ENCODE data around the gene FYN. TPM values are rescaled to one million over a fixed set of nuclear protein-coding genes. Genes with fewer than 3 reads are reported as not detected.

Gene FYN
- total and polyA plus RNA-seq, 2 of the 13 experiments (the other 11 are each of a cell fraction or from before 2014, with no cell fraction given): 15.5 to 24.6 TPM

GRCh38 chr6:111855753-111856152, 17.5 kb downstream of the FYN start (continued):
- no peak for TF ChIP-seq E2F1 (CRISPR knock-in tag; IDR thresholded peaks at IDR 0.05)
- TF ChIP-seq POLR2G (IDR thresholded peaks at IDR 0.05; ENCODE audit: low read depth, low read length): no peak

GRCh38 chr6:111854683-111855082, 18.6 kb downstream of the FYN start:
- Histone ChIP-seq H3K9ac (ENCODE audit: insufficient read depth, low read depth, low read length) (no peak overlapping the region), H3K4me3 (replicated peaks in 1 of 3; ENCODE audit: insufficient read depth in 1 of 3, low read depth in 2 of 3, low read length in 3 of 3) (no peak overlapping the region), H3K4me1 (ENCODE audit: insufficient read depth, low read length) (peaks cover 21% of the 10 kb centered on the region; the same call in 1 of the 2 replicates), H3K27ac (ENCODE audit: extremely low read length, insufficient read depth, low read length) (no peak overlapping the region), H3K9me3 (ENCODE audit: low read length) (no peaks in the 10 kb centered on the region), H4K20me1 (ENCODE audit: insufficient read depth, low read length) (no peaks in the 10 kb centered on the region), H2AFZ (ENCODE audit: low read length) (no peak overlapping the region), H3K4me2 (ENCODE audit: low read depth, low read length) (no peak overlapping the region), H3K36me3 (replicated peaks in 1 of 2; ENCODE audit: control insufficient read depth in 1 of 2, insufficient read depth in 2 of 2, low read length in 2 of 2) (no peaks in the 10 kb centered on the region), H3K79me2 (ENCODE audit: insufficient read depth, low read length) (no peaks in the 10 kb centered on the region), H3K27me3 (ENCODE audit: control insufficient read depth in 1 of 2, insufficient read depth in 2 of 2, low read length in 2 of 2) (no peaks in the 10 kb centered on the region)
- 85% methylated on average over 2 of the region's 2 CpGs for WGBS (ENCODE audit: low lambda C conversion rate)
- in situ Hi-C loops (cut with HindIII; ENCODE audit: extremely low pct_ligation_motif_present, low pct_unique_long_range_greater_than_20kb): no loop called here
- intact Hi-C loops (cut with micrococcal nuclease; ENCODE audit: unreplicated experiment): no loop called here
- ATAC-seq: no peak
- BruUV-seq (replicated peaks): no TSS peak
- ChIA-PET POLR2A (no interaction called here), CTCF (ENCODE audit: low intra/inter-chr PET ratio, low total read pairs) (no interaction called here)
- DNase-seq (ENCODE audit: low spot score): no peak
- no peak for FAIRE-seq
- no peak for TF ChIP-seq JUNB (CRISPR knock-in tag; IDR thresholded peaks at IDR 0.05; ENCODE audit: borderline replicate concordance)
- TF ChIP-seq ZMAT5 (CRISPR knock-in tag; IDR thresholded peaks at IDR 0.05; ENCODE audit: borderline replicate concordance, low read depth): no peak
- no peak for TF ChIP-seq ZC3H4 (CRISPR knock-in tag; IDR thresholded peaks at IDR 0.05; ENCODE audit: borderline replicate concordance)
- TF ChIP-seq ZNF20 (CRISPR knock-in tag; IDR thresholded peaks at IDR 0.05): no peak
- TF ChIP-seq ZNF605 (CRISPR knock-in tag; IDR thresholded peaks at IDR 0.05): no peak
- no peak for TF ChIP-seq RARG (CRISPR knock-in tag; IDR thresholded peaks at IDR 0.05; ENCODE audit: low read depth)
- TF ChIP-seq ZNF616 (CRISPR knock-in tag; IDR thresholded peaks at IDR 0.05; ENCODE audit: low read depth): no peak
- no peak for TF ChIP-seq MZF1 (CRISPR knock-in tag; IDR thresholded peaks at IDR 0.05; ENCODE audit: borderline replicate concordance)
- no peak for TF ChIP-seq NRL (CRISPR knock-in tag; IDR thresholded peaks at IDR 0.05; ENCODE audit: borderline replicate concordance)
- TF ChIP-seq TGIF2 (CRISPR knock-in tag; IDR thresholded peaks at IDR 0.05): no peak
- no peak for TF ChIP-seq ZNF577 (CRISPR knock-in tag; IDR thresholded peaks at IDR 0.05; ENCODE audit: borderline replicate concordance, low read depth)
- no peak for TF ChIP-seq ZNF614 (CRISPR knock-in tag; IDR thresholded peaks at IDR 0.05; ENCODE audit: borderline replicate concordance)
- no peak for TF ChIP-seq CERS6 (CRISPR knock-in tag; IDR thresholded peaks at IDR 0.05)
- TF ChIP-seq SIX4 (CRISPR knock-in tag; IDR thresholded peaks at IDR 0.05): no peak
- no peak for TF ChIP-seq HMGXB3 (CRISPR knock-in tag; IDR thresholded peaks at IDR 0.05; ENCODE audit: borderline replicate concordance)
- TF ChIP-seq MXI1 (IDR thresholded peaks at IDR 0.05; ENCODE audit: borderline replicate concordance, low read depth, low read length): no peak

All from HepG2 (cell line).